H7 (cell line): ENCODE data around the gene RAP1GDS1. TPM values are rescaled to one million over a fixed set of nuclear protein-coding genes. Genes with fewer than 3 reads are reported as not detected.

Experiments
- DNase-seq: peaks from one replicate; pipeline ENCODE4 v3.0.0; 2012
- H3K27me3 ChIP-seq: 2 replicates; pipeline ENCODE4 v1.6.0; 2011; ENCODE audit warnings: mild to moderate bottlenecking, low read length; ENCODE audit not compliant: control insufficient read depth, insufficient read depth
- H3K36me3 ChIP-seq: replicated peaks from 2 replicates; pipeline ENCODE4 v1.5.1; 2011; ENCODE audit warnings: low read length; ENCODE audit not compliant: control insufficient read depth, insufficient read depth
- H3K4me3 ChIP-seq: 2 replicates; pipeline ENCODE4 v1.5.1; 2011; ENCODE audit warnings: low read depth, mild to moderate bottlenecking, control low read depth, low read length, moderate library complexity; ENCODE audit not compliant: insufficient read depth
- total RNA-seq: library from RNA; depleted of rRNA; stranded (reverse); fragments of >200 nt; shearing (Covaris generic); gene quantifications from 2 replicates; pipeline ENCODE4 v1.2.3, GENCODE V29; 2014; rRNA removed

Gene RAP1GDS1
- total RNA-seq, 1 experiment from 2014 or later = 37.2 TPM

GRCh38 chr4:98482847-98483806, 221.9 kb downstream of the RAP1GDS1 start:
- DNase-seq = no peak
- H3K36me3 ChIP-seq = no peaks in the 10 kb centered on the region
- H3K27me3 ChIP-seq = no peaks in the 10 kb centered on the region
- no peak overlapping the region for H3K4me3 ChIP-seq

- DNase-seq = no peak
- no peaks in the 10 kb centered on the region for H3K36me3 ChIP-seq
- H3K4me3 ChIP-seq = no peak overlapping the region
- no peaks in the 10 kb centered on the region for H3K27me3 ChIP-seq
Observed at GRCh38 chr4:98484031-98484430, 222.8 kb downstream of the RAP1GDS1 start.

DNA sequence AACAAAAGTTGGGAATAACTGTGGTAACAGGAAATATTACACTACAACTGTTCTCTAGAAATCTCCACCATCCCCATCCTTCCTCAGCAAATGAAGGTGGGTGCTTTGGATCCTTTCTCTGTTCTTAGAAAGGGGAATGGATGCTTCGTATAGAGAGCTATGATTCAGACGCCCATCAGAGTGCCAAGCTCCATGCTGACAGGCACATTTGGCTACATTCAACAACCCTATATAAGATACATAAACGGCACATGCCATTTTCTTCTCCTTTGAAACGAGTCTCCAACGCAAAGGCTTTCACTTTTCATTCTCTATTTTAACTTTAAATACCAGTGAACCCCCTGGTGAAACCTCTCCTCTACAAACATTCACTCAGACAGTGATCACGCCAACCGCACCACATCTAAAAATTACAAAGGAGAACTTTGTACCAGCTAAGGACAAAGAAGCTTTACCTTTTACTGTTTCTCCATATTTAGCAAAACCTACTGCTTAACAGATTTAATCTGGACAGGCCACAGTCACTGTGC, 224.7 kb downstream of the RAP1GDS1 start:
- no peak for DNase-seq
- no peaks in the 10 kb centered on the region for H3K27me3 ChIP-seq
- H3K4me3 ChIP-seq = no peak overlapping the region

DNA sequence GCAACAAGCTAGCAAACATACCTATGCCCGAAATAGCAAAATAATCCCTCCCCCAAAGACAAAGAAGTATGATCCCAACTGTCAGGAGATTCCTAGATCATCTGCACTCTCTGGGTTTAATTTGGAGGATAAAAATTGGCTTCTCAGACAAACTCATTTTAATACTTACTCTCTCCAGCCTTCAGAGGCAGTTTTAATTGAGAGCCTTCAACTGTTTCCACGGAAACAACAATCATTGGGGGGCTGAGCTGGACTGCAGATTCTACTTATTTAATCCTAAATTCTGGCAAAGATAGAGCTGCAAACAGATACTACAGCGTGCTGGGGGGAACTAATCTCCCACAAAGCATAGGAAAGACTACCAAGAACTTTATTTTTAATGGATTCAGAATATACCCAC, 229.1 kb downstream of the RAP1GDS1 start:
- Histone ChIP-seq H3K36me3 (no peaks in the 10 kb centered on the region), H3K4me3 (no peak overlapping the region), H3K27me3 (no peaks in the 10 kb centered on the region)
- no peak for DNase-seq

More for the DNA sequence above, 224.7 kb downstream of the RAP1GDS1 start:
- no peaks in the 10 kb centered on the region for H3K36me3 ChIP-seq

DNA sequence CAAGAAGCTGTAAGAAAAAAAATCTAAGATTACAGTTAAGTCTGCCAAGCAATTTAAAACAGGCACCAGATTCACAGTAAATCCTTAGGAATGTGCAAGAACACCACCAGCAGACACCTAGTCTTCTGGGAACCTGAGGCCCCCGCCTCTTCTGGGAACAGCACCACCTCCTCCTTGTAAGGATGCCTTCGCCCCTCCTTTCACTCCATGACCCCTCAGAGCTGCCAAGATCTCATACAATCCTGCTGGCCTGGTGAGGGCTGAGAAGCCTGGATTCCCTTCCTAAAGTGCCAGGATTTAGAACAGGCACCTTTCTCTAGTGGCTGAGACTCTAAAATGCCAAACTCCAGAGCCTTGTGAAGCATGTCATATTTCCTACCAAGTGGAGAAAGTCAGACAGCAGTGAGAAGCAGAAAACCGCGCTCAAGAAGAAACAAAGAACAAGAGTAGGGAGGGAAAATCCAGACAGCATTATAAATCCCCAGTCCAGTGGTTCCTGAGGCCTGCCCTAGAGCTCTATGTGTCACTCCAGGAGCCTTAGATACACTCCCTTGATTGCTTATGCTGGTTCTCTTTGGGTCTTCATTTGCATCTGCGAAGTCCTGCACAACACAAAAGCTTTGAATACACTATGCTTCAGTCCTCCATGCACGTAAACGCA, 230.8 kb downstream of the RAP1GDS1 start:
- H3K27me3 ChIP-seq = no peaks in the 10 kb centered on the region
- DNase-seq = no peak
- H3K36me3 ChIP-seq = no peaks in the 10 kb centered on the region

DNA sequence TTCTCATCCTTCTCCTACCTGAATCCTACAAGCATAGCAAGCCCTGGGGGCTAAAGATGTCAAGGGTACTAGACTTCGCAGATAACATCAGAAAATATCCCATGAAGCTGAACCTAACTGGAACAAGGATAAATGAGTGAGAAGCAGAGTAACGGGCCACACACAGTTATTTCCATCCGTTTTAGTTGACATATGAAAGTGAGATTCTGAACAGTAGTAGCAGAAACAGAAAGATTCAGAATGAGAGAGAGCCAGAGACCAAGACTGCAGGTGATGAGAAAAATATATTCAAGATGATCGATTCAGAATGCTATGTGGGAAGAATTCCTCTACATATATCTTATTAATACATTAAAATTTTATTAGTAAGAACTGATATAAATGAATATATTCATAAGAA, 232.1 kb downstream of the RAP1GDS1 start:
- no peaks in the 10 kb centered on the region for H3K36me3 ChIP-seq
- no peak for DNase-seq
- H3K4me3 ChIP-seq = no peak overlapping the region
- no peaks in the 10 kb centered on the region for H3K27me3 ChIP-seq

More for the DNA sequence above, 230.8 kb downstream of the RAP1GDS1 start:
- no peak overlapping the region for H3K4me3 ChIP-seq

Other genes starting within 250 kb of the RAP1GDS1 start
- 0.03 and 0.22 TPM in 2 replicates for gene STPG2, start 117.9 kb upstream of the RAP1GDS1 start, total RNA-seq